Endothelial cell of umbilical vein (primary cell): ENCODE data around the gene RETSAT. TPM values are rescaled to one million over a fixed set of nuclear protein-coding genes. Genes with fewer than 3 reads are reported as not detected.

ENCODE experiments used
- BruUV-seq: library from RNA; stranded (reverse); fragments of 400-500 nt; replicated peaks from 2 replicates; lab custom pipeline; 2021; lab: Mats Ljungman, UMichigan
- CTCF ChIA-PET: fragments of 300-600, 350-600 bp; sonication (Branson Sonifier 250); formaldehyde crosslinking; loops from one replicate; lab custom pipeline; 2021; ENCODE audit warnings: antibody characterized with exemption, inconsistent platforms; lab: Charles Lee
- POLR2A ChIA-PET: fragments of 300-600, 350-600 bp; sonication (Branson Sonifier 250); formaldehyde crosslinking; loops from one replicate; lab custom pipeline; 2021; ENCODE audit warnings: antibody characterized with exemption, inconsistent platforms; lab: Charles Lee
- DNase-seq: peaks from one replicate; pipeline ENCODE4 v3.0.0-alpha.2; 2011; ENCODE audit warnings: low read depth, low spot score
- FAIRE-seq: peaks from 2 replicates; lab custom pipeline; 2011; peaks lifted over from hg19 to GRCh38; lab: Jason Lieb, UNC
- H2AFZ ChIP-seq: 2 replicates; pipeline ENCODE4 v1.6.0; 2012; ENCODE audit warnings: low read depth, low read length, control low read depth, inconsistent platforms
- H3K27ac ChIP-seq: 2 replicates; pipeline ENCODE4 v1.5.1; 2011; ENCODE audit warnings: low read depth, mild to moderate bottlenecking, control low read depth, low read length, moderate library complexity; ENCODE audit not compliant: insufficient read depth
- H3K27me3 ChIP-seq, 2 experiments: 2 replicates each; pipeline versions ENCODE4 v1.6.0 to v1.6.1; 2011; ENCODE audit warnings: low read length in 2 of 2, mixed read lengths in 1 of 2; ENCODE audit not compliant: control insufficient read depth in 2 of 2, insufficient read depth in 2 of 2
- H3K36me3 ChIP-seq, 2 experiments: 2 replicates in 1 of 2; 3 replicates in 1 of 2; pipeline ENCODE4 v1.5.1; 2011; ENCODE audit warnings: low read length in 2 of 2, mild to moderate bottlenecking in 1 of 2, moderate library complexity in 1 of 2; ENCODE audit not compliant: control insufficient read depth in 2 of 2, insufficient read depth in 2 of 2; ENCODE audit errors: extremely low read depth in 1 of 2
- H3K4me1 ChIP-seq: 3 replicates; pipeline ENCODE4 v1.5.1; 2011; ENCODE audit warnings: mild to moderate bottlenecking, low read length; ENCODE audit not compliant: control insufficient read depth, insufficient read depth; ENCODE audit errors: extremely low read depth
- H3K4me2 ChIP-seq: 2 replicates; pipeline ENCODE4 v1.6.1; 2011; ENCODE audit warnings: low read length, control low read depth, mixed read lengths; ENCODE audit not compliant: insufficient read depth
- H3K4me3 ChIP-seq, 3 experiments: fragments of 200-600 bp in 1 of 3; sonication (generic), shearing (Covaris generic) in 1 of 3; replicated peaks in 1 of 3; 2 replicates each; pipeline ENCODE4 v1.5.1; 2011 to 2016; ENCODE audit warnings: control low read depth in 3 of 3, low read length in 3 of 3, mild to moderate bottlenecking in 2 of 3, inconsistent platforms in 1 of 3, low read depth in 1 of 3, moderate library complexity in 1 of 3; ENCODE audit not compliant: insufficient read depth in 1 of 3
- H3K79me2 ChIP-seq: 2 replicates; pipeline ENCODE4 v1.6.0; 2012; ENCODE audit warnings: low read length, inconsistent platforms; ENCODE audit not compliant: control insufficient read depth, insufficient read depth
- H3K9ac ChIP-seq: replicated peaks from 2 replicates; pipeline ENCODE3; 2011; ENCODE audit warnings: low read length, control low read depth; ENCODE audit not compliant: insufficient read depth; ENCODE audit errors: extremely low read depth
- H3K9me1 ChIP-seq: replicated peaks from 3 replicates; pipeline ENCODE4 v1.6.0; 2011; ENCODE audit warnings: mild to moderate bottlenecking, low read length; ENCODE audit not compliant: control insufficient read depth, insufficient read depth; ENCODE audit errors: extremely low read depth
- H3K9me3 ChIP-seq: replicated peaks from 2 replicates; pipeline ENCODE4 v1.5.1; 2012; ENCODE audit warnings: low read length, inconsistent platforms; ENCODE audit not compliant: control insufficient read depth, insufficient read depth
- H4K20me1 ChIP-seq: replicated peaks from 2 replicates; pipeline ENCODE3; 2011; ENCODE audit warnings: mild to moderate bottlenecking, low read length; ENCODE audit not compliant: control insufficient read depth, insufficient read depth; ENCODE audit errors: extremely low read depth
- CTCF ChIP-seq, 2 donors: IDR thresholded peaks; 1 replicate in 1 of 2; 2 replicates in 1 of 2; pipeline ENCODE4 v1.5.1; 2011; ENCODE audit warnings: low read length in 2 of 2, mild to moderate bottlenecking in 2 of 2, moderate library complexity in 2 of 2, control low read depth in 1 of 2, inconsistent platforms in 1 of 2, low read depth in 1 of 2; ENCODE audit not compliant: insufficient read depth in 1 of 2; ENCODE audit errors: extremely low read depth in 1 of 2
- EZH2 ChIP-seq: IDR thresholded peaks from 2 replicates; pipeline ENCODE4 v1.6.1; 2012; ENCODE audit warnings: borderline replicate concordance, low read depth, mild to moderate bottlenecking, moderate library complexity, low read length, inconsistent platforms; ENCODE audit not compliant: severe bottlenecking
- FOS ChIP-seq: IDR thresholded peaks from 2 replicates; pipeline ENCODE4 v1.6.1; 2011; ENCODE audit warnings: mild to moderate bottlenecking, low read length, moderate library complexity, borderline replicate concordance; ENCODE audit not compliant: insufficient read depth
- GATA2 ChIP-seq: IDR thresholded peaks from 2 replicates; pipeline ENCODE4 v1.7.0; 2011; ENCODE audit warnings: low read depth, mild to moderate bottlenecking, moderate library complexity, mixed read lengths, low read length; ENCODE audit not compliant: insufficient read length, insufficient read depth
- JUN ChIP-seq: IDR thresholded peaks from 2 replicates; pipeline ENCODE4 v1.6.1; 2011; ENCODE audit warnings: borderline replicate concordance, low read depth; ENCODE audit not compliant: insufficient read length, insufficient read depth
- MAX ChIP-seq: IDR thresholded peaks from 2 replicates; pipeline ENCODE4 v1.6.1; 2011; ENCODE audit not compliant: insufficient read depth, insufficient read length
- MYC ChIP-seq: IDR thresholded peaks from one replicate; pipeline ENCODE4 v1.6.1; 2011; ENCODE audit warnings: mild to moderate bottlenecking, low read depth, low read length
- POLR2A ChIP-seq: IDR thresholded peaks from 2 replicates; pipeline ENCODE4 v1.6.1; 2012; ENCODE audit warnings: low read depth, mild to moderate bottlenecking, control low read depth, low read length
- POLR2AphosphoS5 ChIP-seq: IDR thresholded peaks from 2 replicates; pipeline ENCODE4 v1.6.1; 2012; ENCODE audit warnings: low read depth, mild to moderate bottlenecking, control low read depth, low read length, moderate library complexity; ENCODE audit not compliant: insufficient read depth
- dilution Hi-C: fragments of 300-500 bp; cut with MboI; formaldehyde crosslinking; loops from one replicate; pipeline ENCODE4 v1.15.0; 2019; ENCODE audit warnings: low sequenced_read_pairs; ENCODE audit not compliant: extremely low pct_ligation_motif_present
- intact Hi-C: fragments of 100-400 bp; cut with micrococcal nuclease; formaldehyde crosslinking; loops from one replicate; pipeline ENCODE4 v1.10.0; 2022
- polyA plus RNA-seq, 4 experiments: library from polyadenylated mRNA; depleted of rRNA in 3 of 4; stranded (reverse) in 3 of 4; unstranded in 1 of 4; fragments of >200 nt; gene quantifications; 2 replicates each; pipeline versions ENCODE4 v1.2.1 to v1.2.3, GENCODE V29; 2011 to 2012; ENCODE audit warnings: missing spikeins in 1 of 4
- total RNA-seq: library from RNA; stranded (reverse); gene quantifications from 2 replicates; pipeline ENCODE4 v1.2.3, GENCODE V29; 2021

RETSAT gene
- total and polyA plus RNA-seq, 2 donors (not counting 3 experiments of a cell fraction or from before 2014, with no cell fraction given), result 43.8 to 59.1 TPM

- H3K9me3 ChIP-seq, result no peaks in the 10 kb centered on the region
- H3K27me3 ChIP-seq, result no peaks in the 10 kb centered on the region
- no peak for TF ChIP-seq MAX
- no peak for TF ChIP-seq CTCF (IDR thresholded peaks at IDR 0.05; ENCODE audit: extremely low read depth in 1 of 2, insufficient read depth in 1 of 2, low read depth in 1 of 2, low read length in 2 of 2)
- no peak for TF ChIP-seq FOS
- no peak for TF ChIP-seq POLR2AphosphoS5
- TF ChIP-seq EZH2, result no peak
- TF ChIP-seq GATA2, result no peak
- no peak for TF ChIP-seq POLR2A
- no peak for TF ChIP-seq MYC
- no peak for TF ChIP-seq JUN
- TSS peak; percentile 26 for BruUV-seq
- peaks cover 4% of the 10 kb centered on the region for H4K20me1 ChIP-seq
- peak; percentile 67 for DNase-seq
- H3K9me1 ChIP-seq, result no peaks in the 10 kb centered on the region
- intact Hi-C loops (loop anchor here (1.0 to 5.0 kb wide), 2 partner anchors 210 to 225 kb away; partner anchors contain the start of gene MAT2A), dilution Hi-C loops (no loop called here)
- H3K4me3 ChIP-seq, result peak overlapping the region; percentile 80 to 94 (median 82)
- peak overlapping the region; percentile 99 for H3K4me2 ChIP-seq
- ChIA-PET CTCF (interaction anchor here (0.6 to 1.9 kb wide), 8 partner anchors 8 to 310 kb away, joined by 3 to 5 read pairs (median 3); partner anchors contain the start of genes ELMOD3 and RETSAT), POLR2A (interaction anchor here (0.6 to 1.5 kb wide), 6 partner anchors 27 to 289 kb away, joined by 3 to 8 read pairs (median 6); partner anchors contain the start of genes ELMOD3, MAT2A, RETSAT and USP39)
- peak overlapping the region; percentile 86 for H3K27ac ChIP-seq
- peak; percentile 8 for FAIRE-seq
- peaks cover 52% of the 10 kb centered on the region for H3K79me2 ChIP-seq
- peaks cover 29% of the 10 kb centered on the region for H3K4me1 ChIP-seq
- H3K9ac ChIP-seq, result peak overlapping the region; percentile 98
- peak overlapping the region; percentile 39 for H2AFZ ChIP-seq
- peaks cover 9 to 13% of the 10 kb centered on the region in 2 experiments for H3K36me3 ChIP-seq
Measured at GRCh38 chr2:85327160-85327821, 27.0 kb downstream of the RETSAT start.
